HL-60 (cell line): Measurements from ENCODE around the gene MYO6.

Experiments used
- DNase-seq, 2 experiments: peaks; one replicate each; pipeline ENCODE4 v3.0.0-alpha.2; 2010 to 2020; ENCODE audit warnings: low read depth in 1 of 2, low spot score in 1 of 2
- H3K27ac ChIP-seq: fragments of 250-450 bp; sonication (Bioruptor Pico); replicated peaks from 2 replicates; pipeline ENCODE4 v1.5.1; 2020; ENCODE audit warnings: mild to moderate bottlenecking, moderate library complexity
- H3K27me3 ChIP-seq: fragments of 250-450 bp; sonication (Bioruptor Pico); 2 replicates; pipeline ENCODE4 v1.5.1; 2021; ENCODE audit warnings: mild to moderate bottlenecking, moderate library complexity; ENCODE audit not compliant: insufficient read depth, poor library complexity, severe bottlenecking
- H3K4me3 ChIP-seq: replicated peaks from 2 replicates; pipeline ENCODE4 v1.5.1; 2011; ENCODE audit warnings: mild to moderate bottlenecking, control low read depth, low read length; ENCODE audit not compliant: insufficient read depth
- GABPA ChIP-seq: IDR thresholded peaks from 2 replicates; pipeline ENCODE4 v1.6.1; 2012; ENCODE audit warnings: low read depth
- POLR2AphosphoS5 ChIP-seq: IDR thresholded peaks from 2 replicates; pipeline ENCODE4 v1.6.1; 2012; ENCODE audit warnings: low read depth
- SPI1 ChIP-seq: IDR thresholded peaks from 2 replicates; pipeline ENCODE4 v1.6.1; 2012; ENCODE audit warnings: low read depth, mild to moderate bottlenecking, borderline replicate concordance
- TF ChIP-seq, protein P1 (sequence below): IDR thresholded peaks from one replicate; pipeline ENCODE4 v1.5.1; 2011; ENCODE audit warnings: low read length, control low read depth, inconsistent platforms; ENCODE audit not compliant: insufficient read depth
- TF ChIP-seq, protein P2 (sequence below): IDR thresholded peaks from 2 replicates; pipeline ENCODE4 v1.6.1; 2012; ENCODE audit warnings: low read depth; ENCODE audit not compliant: insufficient replicate concordance

Gene MYO6

DNA sequence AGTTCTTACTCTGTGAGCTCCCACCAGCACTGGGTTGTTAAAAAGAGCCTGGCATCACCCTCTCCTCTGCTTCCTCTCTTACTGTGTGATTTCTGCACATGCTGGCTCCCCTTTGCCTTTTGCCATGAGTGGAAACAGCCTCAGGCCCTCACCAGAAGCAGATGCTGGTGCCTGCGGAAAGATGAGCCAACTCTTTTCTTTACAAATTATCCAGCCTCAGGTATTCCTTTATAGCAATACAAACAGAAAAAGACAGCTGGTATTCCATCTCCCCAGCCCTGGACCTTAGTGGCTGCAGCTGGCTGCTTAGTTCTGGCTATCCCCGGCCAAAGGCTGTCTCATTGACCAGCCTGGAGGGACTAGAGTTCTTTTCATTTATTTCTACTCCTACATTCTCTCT is 194.3 kb downstream of the MYO6 start:
- no peak for DNase-seq
- Histone ChIP-seq H3K27me3 (no peaks in the 10 kb centered on the region), H3K27ac (no peak overlapping the region), H3K4me3 (no peak overlapping the region)
- TF ChIP-seq POLR2AphosphoS5: no peak
- TF ChIP-seq GABPA: no peak
- TF ChIP-seq, protein P1, sequence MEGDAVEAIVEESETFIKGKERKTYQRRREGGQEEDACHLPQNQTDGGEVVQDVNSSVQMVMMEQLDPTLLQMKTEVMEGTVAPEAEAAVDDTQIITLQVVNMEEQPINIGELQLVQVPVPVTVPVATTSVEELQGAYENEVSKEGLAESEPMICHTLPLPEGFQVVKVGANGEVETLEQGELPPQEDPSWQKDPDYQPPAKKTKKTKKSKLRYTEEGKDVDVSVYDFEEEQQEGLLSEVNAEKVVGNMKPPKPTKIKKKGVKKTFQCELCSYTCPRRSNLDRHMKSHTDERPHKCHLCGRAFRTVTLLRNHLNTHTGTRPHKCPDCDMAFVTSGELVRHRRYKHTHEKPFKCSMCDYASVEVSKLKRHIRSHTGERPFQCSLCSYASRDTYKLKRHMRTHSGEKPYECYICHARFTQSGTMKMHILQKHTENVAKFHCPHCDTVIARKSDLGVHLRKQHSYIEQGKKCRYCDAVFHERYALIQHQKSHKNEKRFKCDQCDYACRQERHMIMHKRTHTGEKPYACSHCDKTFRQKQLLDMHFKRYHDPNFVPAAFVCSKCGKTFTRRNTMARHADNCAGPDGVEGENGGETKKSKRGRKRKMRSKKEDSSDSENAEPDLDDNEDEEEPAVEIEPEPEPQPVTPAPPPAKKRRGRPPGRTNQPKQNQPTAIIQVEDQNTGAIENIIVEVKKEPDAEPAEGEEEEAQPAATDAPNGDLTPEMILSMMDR: no peak
- no peak for TF ChIP-seq SPI1
- TF ChIP-seq, protein P2, sequence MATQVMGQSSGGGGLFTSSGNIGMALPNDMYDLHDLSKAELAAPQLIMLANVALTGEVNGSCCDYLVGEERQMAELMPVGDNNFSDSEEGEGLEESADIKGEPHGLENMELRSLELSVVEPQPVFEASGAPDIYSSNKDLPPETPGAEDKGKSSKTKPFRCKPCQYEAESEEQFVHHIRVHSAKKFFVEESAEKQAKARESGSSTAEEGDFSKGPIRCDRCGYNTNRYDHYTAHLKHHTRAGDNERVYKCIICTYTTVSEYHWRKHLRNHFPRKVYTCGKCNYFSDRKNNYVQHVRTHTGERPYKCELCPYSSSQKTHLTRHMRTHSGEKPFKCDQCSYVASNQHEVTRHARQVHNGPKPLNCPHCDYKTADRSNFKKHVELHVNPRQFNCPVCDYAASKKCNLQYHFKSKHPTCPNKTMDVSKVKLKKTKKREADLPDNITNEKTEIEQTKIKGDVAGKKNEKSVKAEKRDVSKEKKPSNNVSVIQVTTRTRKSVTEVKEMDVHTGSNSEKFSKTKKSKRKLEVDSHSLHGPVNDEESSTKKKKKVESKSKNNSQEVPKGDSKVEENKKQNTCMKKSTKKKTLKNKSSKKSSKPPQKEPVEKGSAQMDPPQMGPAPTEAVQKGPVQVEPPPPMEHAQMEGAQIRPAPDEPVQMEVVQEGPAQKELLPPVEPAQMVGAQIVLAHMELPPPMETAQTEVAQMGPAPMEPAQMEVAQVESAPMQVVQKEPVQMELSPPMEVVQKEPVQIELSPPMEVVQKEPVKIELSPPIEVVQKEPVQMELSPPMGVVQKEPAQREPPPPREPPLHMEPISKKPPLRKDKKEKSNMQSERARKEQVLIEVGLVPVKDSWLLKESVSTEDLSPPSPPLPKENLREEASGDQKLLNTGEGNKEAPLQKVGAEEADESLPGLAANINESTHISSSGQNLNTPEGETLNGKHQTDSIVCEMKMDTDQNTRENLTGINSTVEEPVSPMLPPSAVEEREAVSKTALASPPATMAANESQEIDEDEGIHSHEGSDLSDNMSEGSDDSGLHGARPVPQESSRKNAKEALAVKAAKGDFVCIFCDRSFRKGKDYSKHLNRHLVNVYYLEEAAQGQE: no peak

DNA sequence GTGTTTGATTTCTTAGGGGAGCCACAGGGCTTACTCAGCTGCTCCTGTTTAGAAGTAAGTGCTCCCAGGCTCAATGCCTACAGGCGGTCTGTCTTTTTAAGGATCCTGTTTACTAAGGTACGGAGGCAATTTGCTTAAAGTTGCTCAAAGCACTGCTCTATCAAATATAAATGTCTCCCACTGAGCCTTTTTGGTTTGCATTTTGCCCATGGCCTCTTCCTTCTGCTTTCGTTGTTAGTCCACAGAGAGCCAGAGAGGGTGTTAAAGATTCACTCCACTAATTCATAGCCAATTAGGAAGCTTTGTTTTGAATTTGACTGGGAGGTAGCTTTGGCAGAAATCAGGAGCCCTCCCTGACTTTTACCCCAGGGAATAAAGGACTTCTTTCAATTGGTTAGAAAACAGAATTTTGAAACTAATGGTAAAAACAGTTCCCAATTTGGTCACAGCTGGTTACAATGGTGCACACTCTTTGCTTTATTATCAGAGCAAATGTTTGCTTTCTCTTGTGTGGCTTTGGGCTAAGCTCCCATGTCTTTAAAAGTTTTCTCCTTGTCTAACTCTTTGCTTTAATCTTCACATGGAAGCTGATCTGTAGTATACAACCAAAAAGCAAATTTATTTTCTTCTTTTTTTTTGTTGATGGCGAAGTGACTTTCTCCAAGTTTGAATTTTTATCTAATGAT is 197.2 kb downstream of the MYO6 start:
- no peak for DNase-seq
- H3K27ac ChIP-seq: no peak overlapping the region
- TF ChIP-seq POLR2AphosphoS5 (no peak), GABPA (no peak), SPI1 (no peak)
- TF ChIP-seq, protein P2: no peak
- TF ChIP-seq, protein P1: no peak
- no peaks in the 10 kb centered on the region for H3K27me3 ChIP-seq
- no peak overlapping the region for H3K4me3 ChIP-seq

DNA sequence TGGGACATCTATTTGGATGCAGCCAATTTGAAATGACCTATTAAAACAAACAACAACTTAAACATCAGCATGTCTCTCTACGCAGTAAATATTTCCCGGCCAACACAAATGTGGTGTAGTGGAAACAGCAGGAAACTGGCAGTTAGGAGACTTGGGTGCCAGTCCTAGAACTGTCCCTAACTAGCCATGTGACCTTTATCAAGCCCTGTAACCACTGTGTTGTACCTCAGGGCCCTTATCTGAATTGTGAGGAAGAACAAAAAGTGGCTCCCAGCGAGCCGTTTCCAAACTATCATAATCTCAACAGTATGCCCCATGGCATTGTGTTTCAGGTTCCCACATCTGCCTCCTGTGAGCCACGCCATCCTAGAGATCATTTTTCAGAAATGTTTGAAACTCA is 198.9 kb downstream of the MYO6 start:
- H3K4me3 ChIP-seq: no peak overlapping the region
- no peak overlapping the region for H3K27ac ChIP-seq
- no peaks in the 10 kb centered on the region for H3K27me3 ChIP-seq
- DNase-seq: no peak
- TF ChIP-seq GABPA: no peak
- TF ChIP-seq, protein P2: no peak
- TF ChIP-seq, protein P1: no peak
- TF ChIP-seq SPI1: no peak
- TF ChIP-seq POLR2AphosphoS5: no peak
